Common myeloid progenitor, CD34-positive (primary cell): Measurements from ENCODE around the gene EPS8L1.

Experiments
- CTCF ChIA-PET: fragments of 350-600 bp; sonication (Branson Sonifier 250); formaldehyde crosslinking; loops from one replicate; lab custom pipeline; 2021; ENCODE audit warnings: antibody characterized with exemption; lab: Charles Lee
- POLR2A ChIA-PET: fragments of 350-600 bp; sonication (Branson Sonifier 250); formaldehyde crosslinking; loops from one replicate; lab custom pipeline; 2021; ENCODE audit warnings: antibody characterized with exemption; lab: Charles Lee
- DNase-seq, 3 donors: peaks; one replicate each; pipeline versions ENCODE4 v3.0.0 to v3.0.0-alpha.2; 2013
- H3K27ac ChIP-seq, 2 experiments: 1 replicate in 1 of 2; 2 replicates in 1 of 2; pipeline ENCODE4 v1.7.0; 2013; ENCODE audit warnings: inconsistent platforms in 2 of 2, low read length in 2 of 2, mild to moderate bottlenecking in 2 of 2, low read depth in 1 of 2, moderate library complexity in 1 of 2; ENCODE audit not compliant: severe bottlenecking in 2 of 2, insufficient read depth in 1 of 2, poor library complexity in 1 of 2
- H3K27me3 ChIP-seq, 5 experiments: replicated peaks in 2 of 5; 1 replicate in 3 of 5; 2 replicates in 2 of 5; pipeline versions ENCODE4 v1.6.1 to v1.7.0; 2013; ENCODE audit warnings: low read length in 4 of 5, mild to moderate bottlenecking in 2 of 5, moderate library complexity in 2 of 5, inconsistent platforms in 1 of 5; ENCODE audit not compliant: insufficient read depth in 5 of 5, control insufficient read depth in 4 of 5
- H3K36me3 ChIP-seq, 4 experiments: 1 replicate in 2 of 4; 2 replicates in 2 of 4; pipeline versions ENCODE4 v1.6.1 to v1.7.0; 2013; ENCODE audit warnings: low read length in 3 of 4, control low read depth in 1 of 4, mild to moderate bottlenecking in 1 of 4; ENCODE audit not compliant: control insufficient read depth in 4 of 4, insufficient read depth in 4 of 4
- H3K4me1 ChIP-seq, 4 experiments: 1 replicate in 3 of 4; 2 replicates in 1 of 4; pipeline versions ENCODE4 v1.6.1 to v1.7.1; 2013; ENCODE audit warnings: low read length in 3 of 4, mild to moderate bottlenecking in 3 of 4, control low read depth in 1 of 4, inconsistent platforms in 1 of 4, moderate library complexity in 1 of 4; ENCODE audit not compliant: control insufficient read depth in 4 of 4, insufficient read depth in 4 of 4; ENCODE audit errors: control extremely low read depth in 1 of 4
- H3K4me3 ChIP-seq, 7 experiments: 1 replicate in 4 of 7; 2 replicates in 3 of 7; pipeline versions ENCODE4 v1.5.1 to v1.7.0; 2013; ENCODE audit warnings: mild to moderate bottlenecking in 7 of 7, low read length in 6 of 7, moderate library complexity in 6 of 7, inconsistent platforms in 2 of 7, low read depth in 2 of 7, control low read depth in 1 of 7; ENCODE audit not compliant: insufficient read depth in 4 of 7, control insufficient read depth in 1 of 7; ENCODE audit errors: extremely low read depth in 1 of 7
- H3K9me3 ChIP-seq, 5 experiments: 1 replicate in 4 of 5; 2 replicates in 1 of 5; pipeline versions ENCODE4 v1.6.1 to v1.7.1; 2013; ENCODE audit warnings: low read length in 4 of 5, mild to moderate bottlenecking in 2 of 5, inconsistent platforms in 1 of 5, low read depth in 1 of 5, moderate library complexity in 1 of 5; ENCODE audit not compliant: control insufficient read depth in 4 of 5, insufficient read depth in 2 of 5; ENCODE audit errors: control extremely low read depth in 1 of 5
- WGBS: methylation state at CpG from one replicate; pipeline ENCODE4 v1.1.5; 2013; ENCODE audit not compliant: insufficient coverage; 5-methylcytosine and 5-hydroxymethylcytosine counted together

Gene EPS8L1

DNA sequence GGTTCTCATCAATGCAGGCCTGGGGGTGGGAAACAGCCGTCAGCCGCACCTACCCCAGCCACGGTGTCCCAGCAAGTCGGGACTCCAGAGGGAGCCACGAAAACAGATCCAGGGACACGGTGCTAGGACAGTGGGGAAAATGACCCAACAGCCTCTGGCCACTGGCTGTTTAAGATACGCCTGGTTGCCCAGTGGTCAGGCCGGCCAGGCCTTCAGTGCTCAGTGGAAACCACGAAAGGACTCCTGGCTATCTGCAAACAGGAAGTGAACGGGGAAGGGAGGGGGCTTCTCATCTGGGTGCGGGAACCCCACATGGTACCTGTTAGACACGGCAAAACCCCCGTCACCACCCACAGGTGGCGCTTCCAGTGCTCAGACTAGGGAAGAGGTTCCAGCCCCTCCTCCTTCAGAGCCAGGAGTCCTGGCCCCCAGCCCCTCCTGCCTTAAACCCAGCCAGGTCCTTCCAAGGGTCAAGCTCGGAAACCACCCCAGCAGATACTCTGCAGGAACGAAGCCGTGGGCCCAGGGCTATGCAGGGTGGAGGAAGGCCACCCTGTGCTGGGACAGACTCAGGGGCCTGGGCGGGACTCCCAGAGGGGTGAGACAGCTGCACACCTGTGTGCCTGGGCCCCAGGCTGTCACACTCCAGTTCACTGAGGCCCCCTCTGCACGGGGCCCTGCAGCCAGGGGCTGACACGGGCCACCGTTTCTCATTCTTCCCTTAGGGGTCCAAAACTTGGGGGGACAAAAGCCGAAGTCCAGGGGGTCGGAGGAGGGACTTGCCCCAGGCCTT, 37.3 kb downstream of the EPS8L1 start:
- no peaks in the 10 kb centered on the region for H3K27me3 ChIP-seq
- no peak overlapping the region for H3K4me3 ChIP-seq
- peaks cover 0 to 28% (median 20%) of the 10 kb centered on the region in 4 experiments for H3K36me3 ChIP-seq
- POLR2A ChIA-PET, result no interaction called here
- peak overlapping the region in 1 of 2 experiments; percentile 54 for H3K27ac ChIP-seq
- peaks cover 0 to 29% (median 19%) of the 10 kb centered on the region in 4 experiments for H3K4me1 ChIP-seq
- 86% methylated on average over 21 of the region's 23 CpGs for WGBS
- CTCF ChIA-PET, result interaction anchor here (0.7 to 1.9 kb wide), 3 partner anchors 13 to 28 kb away, joined by 3 to 4 read pairs (median 3); no protein-coding TSS in a partner anchor
- no peaks in the 10 kb centered on the region for H3K9me3 ChIP-seq
- no peak for DNase-seq

DNA sequence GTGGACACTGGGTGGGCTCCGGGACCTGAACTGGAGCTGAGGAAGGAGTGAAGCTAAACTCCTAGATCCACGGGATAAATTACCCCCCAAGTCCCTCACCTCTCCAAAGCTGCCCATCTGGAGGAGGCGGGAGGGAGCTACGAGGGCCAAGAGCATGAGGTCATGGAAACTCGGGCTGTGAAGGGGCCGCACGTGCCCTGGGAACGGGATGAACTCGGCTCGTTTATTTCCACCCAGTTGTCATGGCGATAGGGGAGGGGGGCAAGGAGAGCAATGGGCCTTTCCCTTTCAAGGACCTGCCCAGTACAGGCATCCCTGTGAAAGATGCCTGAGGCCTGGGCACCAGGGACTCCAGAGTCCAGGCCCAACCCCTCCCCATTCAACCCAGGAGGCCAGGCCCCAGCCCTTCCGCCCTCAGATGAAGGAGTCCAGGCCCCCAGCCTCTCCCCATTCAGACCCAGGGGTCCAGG, 37.9 kb downstream of the EPS8L1 start:
- 72% methylated on average over 10 of the region's 12 CpGs for WGBS
- POLR2A ChIA-PET, result no interaction called here
- Histone ChIP-seq H3K4me1 (peaks cover 4 to 35% (median 26%) of the 10 kb centered on the region in 4 experiments), H3K27me3 (no peaks in the 10 kb centered on the region), H3K4me3 (no peak overlapping the region), H3K9me3 (no peaks in the 10 kb centered on the region), H3K27ac (no peak overlapping the region), H3K36me3 (peaks cover 0 to 28% (median 20%) of the 10 kb centered on the region in 4 experiments)
- CTCF ChIA-PET, result interaction anchor here (0.7 to 1.9 kb wide), 3 partner anchors 14 to 27 kb away, joined by 3 to 4 read pairs (median 3); no protein-coding TSS in a partner anchor
- no peak for DNase-seq

DNA sequence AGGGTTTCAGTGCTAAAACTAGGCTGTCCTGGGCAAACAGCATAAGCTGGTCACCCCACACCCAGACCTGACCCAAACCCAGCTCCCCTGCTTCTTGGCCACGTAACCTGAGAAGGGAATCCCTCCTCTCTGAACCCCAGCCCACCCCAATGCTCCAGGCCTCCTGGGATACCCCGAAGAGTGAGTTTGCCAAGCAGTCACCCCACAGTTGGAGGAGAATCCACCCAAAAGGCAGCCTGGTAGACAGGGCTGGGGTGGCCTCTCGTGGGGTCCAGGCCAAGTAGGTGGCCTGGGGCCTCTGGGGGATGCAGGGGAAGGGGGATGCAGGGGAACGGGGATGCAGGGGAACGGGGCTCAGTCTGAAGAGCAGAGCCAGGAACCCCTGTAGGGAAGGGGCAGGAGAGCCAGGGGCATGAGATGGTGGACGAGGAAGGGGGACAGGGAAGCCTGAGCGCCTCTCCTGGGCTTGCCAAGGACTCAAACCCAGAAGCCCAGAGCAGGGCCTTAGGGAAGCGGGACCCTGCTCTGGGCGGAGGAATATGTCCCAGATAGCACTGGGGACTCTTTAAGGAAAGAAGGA, 39.0 kb downstream of the EPS8L1 start:
- Histone ChIP-seq H3K27me3 (no peaks in the 10 kb centered on the region), H3K36me3 (peaks cover 0 to 21% (median 15%) of the 10 kb centered on the region in 4 experiments), H3K4me3 (no peak overlapping the region), H3K9me3 (no peaks in the 10 kb centered on the region), H3K27ac (no peak overlapping the region), H3K4me1 (peaks cover 5 to 40% (median 30%) of the 10 kb centered on the region in 4 experiments)
- POLR2A ChIA-PET, result no interaction called here
- DNase-seq, result no peak
- 97% methylated on average over 5 of the region's 9 CpGs for WGBS
- CTCF ChIA-PET, result interaction anchor here (0.6 to 1.9 kb wide), 2 partner anchors 25 to 26 kb away, joined by 3 to 4 read pairs; no protein-coding TSS in a partner anchor

DNA sequence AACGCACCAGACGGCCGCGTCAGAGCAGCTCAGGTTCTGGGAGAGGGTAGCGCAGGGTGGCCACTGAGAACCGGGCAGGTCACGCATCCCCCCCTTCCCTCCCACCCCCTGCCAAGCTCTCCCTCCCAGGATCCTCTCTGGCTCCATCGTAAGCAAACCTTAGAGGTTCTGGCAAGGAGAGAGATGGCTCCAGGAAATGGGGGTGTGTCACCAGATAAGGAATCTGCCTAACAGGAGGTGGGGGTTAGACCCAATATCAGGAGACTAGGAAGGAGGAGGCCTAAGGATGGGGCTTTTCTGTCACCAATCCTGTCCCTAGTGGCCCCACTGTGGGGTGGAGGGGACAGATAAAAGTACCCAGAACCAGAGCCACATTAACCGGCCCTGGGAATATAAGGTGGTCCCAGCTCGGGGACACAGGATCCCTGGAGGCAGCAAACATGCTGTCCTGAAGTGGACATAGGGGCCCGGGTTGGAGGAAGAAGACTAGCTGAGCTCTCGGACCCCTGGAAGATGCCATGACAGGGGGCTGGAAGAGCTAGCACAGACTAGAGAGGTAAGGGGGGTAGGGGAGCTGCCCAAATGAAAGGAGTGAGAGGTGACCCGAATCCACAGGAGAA, 39.9 kb downstream of the EPS8L1 start:
- ChIA-PET CTCF (interaction anchor here (1.0 to 1.2 kb wide), 2 partner anchors 25 to 26 kb away, joined by 4 to 5 read pairs; no protein-coding TSS in a partner anchor), POLR2A (no interaction called here)
- Histone ChIP-seq H3K4me3 (peak overlapping the region in 5 of 7 experiments; percentile 67 to 97 (median 90)), H3K27me3 (no peaks in the 10 kb centered on the region), H3K27ac (no peak overlapping the region), H3K4me1 (peaks cover 5 to 40% (median 30%) of the 10 kb centered on the region in 4 experiments), H3K9me3 (no peaks in the 10 kb centered on the region), H3K36me3 (peaks cover 0 to 13% (median 13%) of the 10 kb centered on the region in 4 experiments)
- WGBS, result 93% methylated on average over 5 of the region's 13 CpGs
- no peak for DNase-seq

DNA sequence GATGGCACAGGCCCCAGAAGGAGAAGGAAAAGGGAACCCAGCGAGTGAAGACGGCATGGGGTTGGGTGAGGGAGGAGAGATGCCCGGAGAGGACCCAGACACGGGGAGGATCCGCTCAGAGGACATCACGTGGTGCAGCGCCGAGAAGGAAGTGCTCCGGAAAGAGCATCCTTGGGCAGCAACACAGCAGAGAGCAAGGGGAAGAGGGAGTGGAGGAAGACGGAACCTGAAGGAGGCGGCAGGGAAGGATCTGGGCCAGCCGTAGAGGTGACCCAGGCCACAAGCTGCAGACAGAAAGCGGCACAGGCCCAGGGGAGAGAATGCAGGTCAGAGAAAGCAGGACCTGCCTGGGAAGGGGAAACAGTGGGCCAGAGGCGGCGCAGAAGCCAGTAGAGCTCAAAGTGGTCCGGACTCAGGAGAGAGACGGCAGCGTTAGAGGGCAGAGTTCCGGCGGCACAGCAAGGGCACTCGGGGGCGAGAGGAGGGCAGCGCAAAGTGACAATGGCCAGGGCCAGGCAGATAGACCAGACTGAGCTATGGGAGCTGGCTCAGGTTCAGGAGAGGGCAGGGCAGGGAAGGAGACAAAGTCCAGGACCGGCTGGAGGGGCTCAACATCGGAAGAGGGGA, 40.7 kb downstream of the EPS8L1 start:
- H3K4me3 ChIP-seq, result peak overlapping the region; percentile 67 to 97 (median 88)
- peaks cover 5 to 40% (median 30%) of the 10 kb centered on the region in 4 experiments for H3K4me1 ChIP-seq
- peaks cover 0 to 13% (median 10%) of the 10 kb centered on the region in 4 experiments for H3K36me3 ChIP-seq
- WGBS, result under 1% methylated on average over 25 of the region's 25 CpGs
- DNase-seq, result peak; percentile 28 to 57 (median 48)
- H3K27ac ChIP-seq, result peak overlapping the region in 1 of 2 experiments; percentile 74
- POLR2A ChIA-PET, result interaction anchor here (1.0 to 2.3 kb wide), 3 partner anchors 18 to 114 kb away, joined by 4 to 10 read pairs (median 5); no protein-coding TSS in a partner anchor
- no peaks in the 10 kb centered on the region for H3K9me3 ChIP-seq
- no peaks in the 10 kb centered on the region for H3K27me3 ChIP-seq
- CTCF ChIA-PET, result interaction anchor here (1.0 to 1.2 kb wide), 2 partner anchors 26 to 27 kb away, joined by 4 to 5 read pairs; no protein-coding TSS in a partner anchor

DNA sequence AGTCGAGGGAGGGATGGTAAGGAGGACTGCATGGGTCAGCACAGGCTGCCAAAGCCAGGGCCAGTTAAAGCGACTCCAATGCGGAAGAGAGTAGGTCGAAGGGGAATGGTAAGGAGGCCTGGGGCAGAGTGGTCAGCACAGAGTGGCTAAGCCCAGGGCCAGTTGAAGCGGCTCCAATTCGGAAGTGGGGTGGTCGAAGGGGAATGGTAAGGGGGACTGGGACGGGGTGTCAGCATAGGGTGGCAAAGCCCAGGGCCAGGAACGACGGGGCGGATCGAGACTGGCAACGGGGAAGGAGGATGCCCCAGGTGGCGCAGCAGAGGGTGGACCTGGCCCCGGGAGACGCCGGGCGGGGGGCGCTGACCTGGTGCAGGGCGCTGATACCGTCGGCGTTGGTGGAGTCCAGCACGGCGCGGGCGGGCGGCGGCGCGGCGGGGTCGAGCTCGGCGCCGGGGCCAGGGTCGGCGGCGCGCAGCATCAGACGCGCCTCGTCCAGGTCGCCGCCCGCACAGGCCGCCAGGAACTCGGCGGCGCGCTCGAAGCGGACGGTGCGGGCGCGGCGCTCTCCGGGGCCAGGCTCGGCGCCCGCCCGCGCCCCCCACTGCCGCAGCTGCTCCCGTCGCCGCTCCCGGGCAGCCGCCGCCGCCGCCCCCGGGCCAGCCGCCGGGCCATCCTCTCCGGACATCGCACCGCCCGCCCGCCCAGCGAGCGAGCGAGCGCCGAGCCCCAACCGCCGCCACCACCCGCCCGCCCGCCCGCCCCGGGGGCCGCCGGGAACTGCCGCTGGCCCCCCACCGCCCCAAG, 41.4 kb downstream of the EPS8L1 start, which contains the start of gene PPP1R12C:
Gene PPP1R12C, minus strand, starts transcription at position 779 of the 804 bp plus-strand sequence. Its CDS starts 94 bp downstream, at position 685.
- H3K4me1 ChIP-seq, result peaks cover 5 to 40% (median 30%) of the 10 kb centered on the region in 4 experiments
- POLR2A ChIA-PET, result interaction anchor here (0.6 to 2.3 kb wide), 4 partner anchors 19 to 1179 kb away, joined by 4 to 10 read pairs (median 5); no protein-coding TSS in a partner anchor
- no peaks in the 10 kb centered on the region for H3K9me3 ChIP-seq
- CTCF ChIA-PET, result interaction anchor here (1.2 to 1.4 kb wide), 2 partner anchors 26 to 28 kb away, joined by 4 to 5 read pairs; no protein-coding TSS in a partner anchor
- peak within 1 kb of the TSS; percentile 67 to 97 (median 90) for H3K4me3 ChIP-seq
- peak within 1 kb of the TSS; percentile 40 to 74 for H3K27ac ChIP-seq
- H3K36me3 ChIP-seq, result peaks cover 0 to 8% (median 7%) of the 10 kb centered on the region in 4 experiments
- H3K27me3 ChIP-seq, result no peaks in the 10 kb centered on the region
- WGBS, result 0% methylated on average over 55 of the region's 97 CpGs
- no peak for DNase-seq
